Pancreas (tissue), 10 donors: ENCODE results near the gene SETD2. TPM values are rescaled to one million over a fixed set of nuclear protein-coding genes. Genes with fewer than 3 reads are reported as not detected.

ENCODE experiments used
- ATAC-seq, 4 donors: fragments of 200-7000 bp; cut with Tn5 transposase; one replicate each; pipeline versions ENCODE4 v1.8.0 to v1.9.1; 2020; ENCODE audit warnings: mild to moderate bottlenecking in 4 of 4, moderate library complexity in 4 of 4
- DNase-seq, 6 donors: peaks; one replicate each; pipeline ENCODE4 v3.0.0-alpha.2; 2020
- FAIRE-seq: peaks from 2 replicates; lab custom pipeline; 2012; peaks lifted over from hg19 to GRCh38; lab: Jason Lieb, UNC
- H3K27ac ChIP-seq, 4 donors: fragments of 200-600 bp; sonication (generic); 1 replicate in 3 of 4; 2 replicates in 1 of 4; pipeline versions ENCODE4 v1.5.0 to v1.8.0; 2020
- H3K27me3 ChIP-seq, 4 donors: fragments of 200-600 bp; one replicate each; pipeline ENCODE4 v1.8.0; 2021
- H3K36me3 ChIP-seq, 3 donors: fragments of 200-600 bp; sonication (generic) in 1 of 3; one replicate each; pipeline versions ENCODE4 v1.5.0 to v1.8.0; 2020 to 2021
- H3K4me1 ChIP-seq, 3 donors: fragments of 200-600 bp; one replicate each; pipeline ENCODE4 v1.8.0; 2021
- H3K4me3 ChIP-seq, 4 donors: fragments of 200-600 bp; sonication (generic) in 2 of 4; one replicate each; pipeline versions ENCODE4 v1.5.0 to v1.8.0; 2020 to 2021
- H3K9me3 ChIP-seq, 4 donors: fragments of 200-600 bp; one replicate each; pipeline ENCODE4 v1.8.0; 2021
- CTCF ChIP-seq, 4 donors: fragments of 200-600 bp; sonication (generic) in 3 of 4; IDR thresholded peaks; one replicate each; pipeline versions ENCODE4 v1.5.0 to v1.8.0; 2021; ENCODE audit warnings: antibody characterized with exemption in 4 of 4
- WGBS, 2 donors: extraction: QIAGEN DNeasy Blood & Tissue Kit; methylation state at CpG; one replicate each; pipeline ENCODE4 v1.1.7; 2013; 5-methylcytosine and 5-hydroxymethylcytosine counted together
- intact Hi-C, 3 donors: fragments of 100-400 bp; cut with DNase I; formaldehyde crosslinking; loops; one replicate each; pipeline versions ENCODE4 v1.11.1 to v1.14.2; 2022
- polyA plus RNA-seq, 2 donors: library from polyadenylated mRNA; stranded (reverse); fragments of 200-250 nt; gene quantifications; one replicate each; pipeline ENCODE4 v1.2.3, GENCODE V29; 2013
- total RNA-seq, 6 donors: library from RNA; stranded (reverse); fragmentation: NEBNext Ultra II Directional in 4 of 6; extraction: Animal tissue kit (Norgen Biotek cat#: 25700) in 4 of 6; gene quantifications; one replicate each; pipeline versions ENCODE4 v1.2.1 to v1.2.4, GENCODE V29; 2021 to 2023
- donor health status: healthy with polysubstance abuse.
- donor health status: DM: no; HTN: no; CAD: no; lungs with moderate emphysema.
- donor health status: DM: no; HTN: no; CAD: no.
- donor health status: control.
- donor health status: control.
- donor health status: Bipolar disorder and iron deficiency.
- donor health status: DM: yes; HTN: yes; CAD: no.
- donor health status: DM: no; HTN: no; CAD: no.
- donor health status: DM: no; HTN: no; CAD: no.
- donor health status: DM: yes; HTN: yes; CAD: no.

SETD2 gene
- total and polyA plus RNA-seq, 8 donors, result 9.6 to 35.3 (median 21.6) TPM

- no peaks in the 10 kb centered on the region for H3K27me3 ChIP-seq
- intact Hi-C loops, result no loop called here
- H3K36me3 ChIP-seq, result peaks cover 0 to 20% (median 0%) of the 10 kb centered on the region in 3 donors
- no peak for FAIRE-seq
- ATAC-seq, result peak; percentile 85 to 95 (median 92)
- 25 to 31% methylated on average over 58 to 85 of the region's 85 CpGs for WGBS, 2 donors
- H3K4me3 ChIP-seq, result peak overlapping the region; percentile 27 to 60 (median 34)
- H3K4me1 ChIP-seq, result no peaks in the 10 kb centered on the region
- H3K9me3 ChIP-seq, result no peaks in the 10 kb centered on the region
- peak overlapping the region in 3 of 4 donors; percentile 33 to 67 (median 52) for H3K27ac ChIP-seq
- DNase-seq, result peak; percentile 87 to 93 (median 90)
- no peak for TF ChIP-seq CTCF (IDR thresholded peaks at IDR 0.05)
Measured at GRCh38 chr3:47009225-47010110, 154.4 kb downstream of the SETD2 start.

- DNase-seq (no peak), FAIRE-seq (no peak), ATAC-seq (no peak)
- 43 to 59% methylated on average over 14 to 23 of the region's 23 CpGs for WGBS, 2 donors
- Histone ChIP-seq H3K36me3 (peaks cover 0 to 20% (median 0%) of the 10 kb centered on the region in 3 donors), H3K27ac (no peak overlapping the region), H3K9me3 (no peaks in the 10 kb centered on the region), H3K4me1 (no peaks in the 10 kb centered on the region), H3K27me3 (no peaks in the 10 kb centered on the region), H3K4me3 (peak overlapping the region; percentile 27 to 60 (median 34))
- intact Hi-C loops, result no loop called here
- no peak for TF ChIP-seq CTCF (IDR thresholded peaks at IDR 0.05)
Measured at GRCh38 chr3:47008851-47009224, 155.1 kb downstream of the SETD2 start.

GRCh38 chr3:47008234-47008796, 155.6 kb downstream of the SETD2 start:
- DNase-seq, result peak in 2 of 6 donors; percentile 5 to 16
- WGBS, 2 donors, result 92 to 95% methylated on average over 13 of the region's 13 CpGs

GRCh38 chr3:47007482-47008233, 156.3 kb downstream of the SETD2 start:
- no peak for TF ChIP-seq CTCF (IDR thresholded peaks at IDR 0.05)
- 89 to 90% methylated on average over 13 to 16 of the region's 16 CpGs for WGBS, 2 donors
- FAIRE-seq (no peak), DNase-seq (peak in 3 of 6 donors; percentile 2 to 42 (median 19)), ATAC-seq (no peak)
- H3K36me3 ChIP-seq, result peaks cover 0 to 30% (median 0%) of the 10 kb centered on the region in 3 donors
- H3K27me3 ChIP-seq, result no peaks in the 10 kb centered on the region
- intact Hi-C loops, result no loop called here
- H3K4me3 ChIP-seq, result no peak overlapping the region
- H3K27ac ChIP-seq, result no peak overlapping the region
- no peaks in the 10 kb centered on the region for H3K9me3 ChIP-seq
- no peaks in the 10 kb centered on the region for H3K4me1 ChIP-seq

More at GRCh38 chr3:47008234-47008796, 155.6 kb downstream of the SETD2 start:
- no peak overlapping the region for H3K4me3 ChIP-seq
- TF ChIP-seq CTCF (IDR thresholded peaks at IDR 0.05), result no peak
- H3K27me3 ChIP-seq, result no peaks in the 10 kb centered on the region
- FAIRE-seq, result no peak
- H3K27ac ChIP-seq, result no peak overlapping the region
- peaks cover 0 to 24% (median 0%) of the 10 kb centered on the region in 3 donors for H3K36me3 ChIP-seq
- intact Hi-C loops, result no loop called here
- no peak for ATAC-seq
- H3K9me3 ChIP-seq, result no peaks in the 10 kb centered on the region
- no peaks in the 10 kb centered on the region for H3K4me1 ChIP-seq
